HCT116 (cell line): Measurements from ENCODE around the gene ACTN4.

Experiments
- CBX3 ChIP-seq: IDR thresholded peaks from 2 replicates; pipeline ENCODE4 v1.6.1; 2012; ENCODE audit warnings: low read depth
- CTCF ChIP-seq, 3 experiments: fragments of 200-600 bp in 1 of 3; sonication (generic) in 1 of 3; IDR thresholded peaks in 2 of 3; conservative IDR thresholded peaks in 1 of 3; 2 replicates each; pipeline ENCODE4 v1.5.1; 2012 to 2017; ENCODE audit warnings: low read depth in 2 of 3, low read length in 2 of 3, antibody characterized with exemption in 1 of 3, borderline replicate concordance in 1 of 3, control low read depth in 1 of 3, mild to moderate bottlenecking in 1 of 3, mixed read lengths in 1 of 3, mixed run types in 1 of 3, moderate library complexity in 1 of 3; ENCODE audit not compliant: insufficient read depth in 1 of 3
- EZH2 ChIP-seq: fragments of 200-600 bp; sonication (generic); IDR thresholded peaks from 2 replicates; pipeline ENCODE4 v1.6.1; 2017; ENCODE audit warnings: antibody characterized with exemption, mixed run types
- EZH2phosphoT487 ChIP-seq: fragments of 200-600 bp; IDR thresholded peaks from 2 replicates; pipeline ENCODE4 v1.6.1; 2018; ENCODE audit warnings: antibody characterized with exemption, borderline replicate concordance
- POLR2A ChIP-seq: IDR thresholded peaks from 2 replicates; pipeline ENCODE4 v1.7.0; 2011; ENCODE audit warnings: borderline replicate concordance; ENCODE audit not compliant: insufficient read depth, insufficient read length; ENCODE audit errors: extremely low read depth
- POLR2AphosphoS5 ChIP-seq: IDR thresholded peaks from 2 replicates; pipeline ENCODE4 v1.6.1; 2011; ENCODE audit warnings: mild to moderate bottlenecking, low read depth, low read length, moderate library complexity
- RAD21 ChIP-seq: IDR thresholded peaks from 2 replicates; pipeline ENCODE4 v1.6.1; 2012; ENCODE audit warnings: low read depth, mild to moderate bottlenecking
- SIN3A ChIP-seq: IDR thresholded peaks from 2 replicates; pipeline ENCODE4 v1.6.1; 2012; ENCODE audit warnings: low read depth
- TCF7L2 ChIP-seq: IDR thresholded peaks from 2 replicates; pipeline ENCODE4 v1.7.0; 2011; ENCODE audit warnings: borderline replicate concordance, inconsistent platforms; ENCODE audit not compliant: insufficient read depth, insufficient read length; ENCODE audit errors: extremely low read depth
- ZNF274 ChIP-seq: fragments of 200-500 bp; sonication (Bioruptor generic); IDR thresholded peaks from 2 replicates; pipeline ENCODE4 v1.6.1; 2014; ENCODE audit warnings: mild to moderate bottlenecking, low read depth, low read length, inconsistent platforms
- TF ChIP-seq, protein P1 (sequence below): IDR thresholded peaks from 2 replicates; pipeline ENCODE4 v1.6.1; 2012
- TF ChIP-seq, protein P2 (sequence below): IDR thresholded peaks from 2 replicates; pipeline ENCODE4 v1.6.1; 2012; ENCODE audit warnings: low read depth

DNA sequence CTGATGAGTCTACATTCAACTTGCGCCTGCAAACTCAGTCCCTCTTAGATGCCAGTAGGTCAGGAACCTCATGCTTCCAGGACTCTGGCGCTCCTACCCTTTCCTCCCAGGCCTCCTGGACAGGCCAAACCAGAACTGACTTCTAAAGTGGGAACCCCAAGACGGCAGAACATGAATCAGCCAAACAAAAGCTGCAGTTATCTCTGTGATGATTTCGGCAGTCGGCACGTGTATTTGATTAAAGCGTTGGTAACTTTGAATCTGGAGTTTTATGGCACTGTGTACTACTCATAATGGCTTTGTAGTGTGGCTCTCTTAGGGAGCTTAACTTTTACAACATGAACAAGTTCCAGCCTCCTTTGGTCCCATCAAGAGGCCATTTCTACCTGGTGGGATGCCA is 13.7 kb downstream of the ACTN4 start:
- no peak for TF ChIP-seq POLR2A
- no peak for TF ChIP-seq CBX3
- TF ChIP-seq, protein P1, sequence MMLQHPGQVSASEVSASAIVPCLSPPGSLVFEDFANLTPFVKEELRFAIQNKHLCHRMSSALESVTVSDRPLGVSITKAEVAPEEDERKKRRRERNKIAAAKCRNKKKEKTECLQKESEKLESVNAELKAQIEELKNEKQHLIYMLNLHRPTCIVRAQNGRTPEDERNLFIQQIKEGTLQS, result no peak
- TF ChIP-seq SIN3A, result no peak
- no peak for TF ChIP-seq EZH2phosphoT487
- no peak for TF ChIP-seq CTCF (IDR thresholded peaks at IDR 0.05 in 2 of 3, conservative IDR thresholded peaks at IDR 0.05 in 1 of 3; ENCODE audit: borderline replicate concordance in 1 of 3, insufficient read depth in 1 of 3, low read depth in 2 of 3, low read length in 2 of 3)
- TF ChIP-seq POLR2AphosphoS5, result no peak
- TF ChIP-seq TCF7L2, result no peak
- TF ChIP-seq RAD21, result no peak
- TF ChIP-seq, protein P2, sequence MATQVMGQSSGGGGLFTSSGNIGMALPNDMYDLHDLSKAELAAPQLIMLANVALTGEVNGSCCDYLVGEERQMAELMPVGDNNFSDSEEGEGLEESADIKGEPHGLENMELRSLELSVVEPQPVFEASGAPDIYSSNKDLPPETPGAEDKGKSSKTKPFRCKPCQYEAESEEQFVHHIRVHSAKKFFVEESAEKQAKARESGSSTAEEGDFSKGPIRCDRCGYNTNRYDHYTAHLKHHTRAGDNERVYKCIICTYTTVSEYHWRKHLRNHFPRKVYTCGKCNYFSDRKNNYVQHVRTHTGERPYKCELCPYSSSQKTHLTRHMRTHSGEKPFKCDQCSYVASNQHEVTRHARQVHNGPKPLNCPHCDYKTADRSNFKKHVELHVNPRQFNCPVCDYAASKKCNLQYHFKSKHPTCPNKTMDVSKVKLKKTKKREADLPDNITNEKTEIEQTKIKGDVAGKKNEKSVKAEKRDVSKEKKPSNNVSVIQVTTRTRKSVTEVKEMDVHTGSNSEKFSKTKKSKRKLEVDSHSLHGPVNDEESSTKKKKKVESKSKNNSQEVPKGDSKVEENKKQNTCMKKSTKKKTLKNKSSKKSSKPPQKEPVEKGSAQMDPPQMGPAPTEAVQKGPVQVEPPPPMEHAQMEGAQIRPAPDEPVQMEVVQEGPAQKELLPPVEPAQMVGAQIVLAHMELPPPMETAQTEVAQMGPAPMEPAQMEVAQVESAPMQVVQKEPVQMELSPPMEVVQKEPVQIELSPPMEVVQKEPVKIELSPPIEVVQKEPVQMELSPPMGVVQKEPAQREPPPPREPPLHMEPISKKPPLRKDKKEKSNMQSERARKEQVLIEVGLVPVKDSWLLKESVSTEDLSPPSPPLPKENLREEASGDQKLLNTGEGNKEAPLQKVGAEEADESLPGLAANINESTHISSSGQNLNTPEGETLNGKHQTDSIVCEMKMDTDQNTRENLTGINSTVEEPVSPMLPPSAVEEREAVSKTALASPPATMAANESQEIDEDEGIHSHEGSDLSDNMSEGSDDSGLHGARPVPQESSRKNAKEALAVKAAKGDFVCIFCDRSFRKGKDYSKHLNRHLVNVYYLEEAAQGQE, result no peak
- no peak for TF ChIP-seq ZNF274
- no peak for TF ChIP-seq EZH2
